HG03064 (cell line): ENCODE data around the gene HOXB3.
"Not testable (repeated sequence)": the region's sequence is repeated elsewhere in the genome, so short reads cannot be mapped to it uniquely, and the experiment has no call there.

Experiments used
- ATAC-seq: cut with Tn5 transposase; IDR thresholded peaks from one replicate; pipeline ENCODE4 v1.9.1; 2021; ENCODE audit warnings: low read depth; ENCODE audit not compliant: unreplicated experiment

The HOXB3 gene

DNA sequence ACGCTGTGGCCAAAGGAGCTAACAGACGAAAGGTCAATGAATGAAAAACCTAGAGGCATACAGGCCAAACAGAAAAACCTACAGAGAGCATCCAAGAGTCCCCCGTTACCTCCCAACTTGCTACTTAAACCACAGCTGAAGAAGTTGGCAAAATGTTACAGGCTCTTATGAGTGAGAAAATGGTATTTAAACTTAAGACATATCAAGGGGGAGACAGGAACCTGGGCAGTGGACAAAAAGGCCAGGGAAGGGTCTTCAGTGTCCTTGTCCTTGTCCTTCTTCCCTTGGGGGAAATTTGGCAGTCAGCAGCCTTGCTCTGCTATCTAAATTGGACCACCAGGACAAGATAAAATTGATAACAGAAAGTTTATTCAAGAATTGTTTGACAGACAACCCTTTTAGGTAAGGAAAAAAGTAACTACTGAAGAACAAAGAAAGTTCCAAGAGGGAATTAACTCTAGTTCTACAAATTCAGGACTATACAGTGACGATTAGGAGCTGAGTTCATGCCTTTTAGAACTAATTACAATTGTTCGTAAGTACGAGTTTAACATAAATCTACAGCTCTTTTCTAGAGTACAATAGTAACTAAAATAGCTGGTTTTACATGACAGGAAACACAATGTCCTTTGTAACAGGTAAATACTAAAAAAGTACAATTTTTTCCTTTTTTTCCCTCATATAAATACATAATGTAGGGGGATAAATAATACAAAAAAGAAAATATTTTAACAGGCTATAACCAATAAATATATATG lies 41.3 kb downstream of the HOXB3 start:
- ATAC-seq = no peak

GRCh38 chr17:48547808-48548522 lies 42.1 kb downstream of the HOXB3 start:
- ATAC-seq = no peak

GRCh38 chr17:48546924-48547807 lies 42.9 kb downstream of the HOXB3 start:
- no peak for ATAC-seq

DNA sequence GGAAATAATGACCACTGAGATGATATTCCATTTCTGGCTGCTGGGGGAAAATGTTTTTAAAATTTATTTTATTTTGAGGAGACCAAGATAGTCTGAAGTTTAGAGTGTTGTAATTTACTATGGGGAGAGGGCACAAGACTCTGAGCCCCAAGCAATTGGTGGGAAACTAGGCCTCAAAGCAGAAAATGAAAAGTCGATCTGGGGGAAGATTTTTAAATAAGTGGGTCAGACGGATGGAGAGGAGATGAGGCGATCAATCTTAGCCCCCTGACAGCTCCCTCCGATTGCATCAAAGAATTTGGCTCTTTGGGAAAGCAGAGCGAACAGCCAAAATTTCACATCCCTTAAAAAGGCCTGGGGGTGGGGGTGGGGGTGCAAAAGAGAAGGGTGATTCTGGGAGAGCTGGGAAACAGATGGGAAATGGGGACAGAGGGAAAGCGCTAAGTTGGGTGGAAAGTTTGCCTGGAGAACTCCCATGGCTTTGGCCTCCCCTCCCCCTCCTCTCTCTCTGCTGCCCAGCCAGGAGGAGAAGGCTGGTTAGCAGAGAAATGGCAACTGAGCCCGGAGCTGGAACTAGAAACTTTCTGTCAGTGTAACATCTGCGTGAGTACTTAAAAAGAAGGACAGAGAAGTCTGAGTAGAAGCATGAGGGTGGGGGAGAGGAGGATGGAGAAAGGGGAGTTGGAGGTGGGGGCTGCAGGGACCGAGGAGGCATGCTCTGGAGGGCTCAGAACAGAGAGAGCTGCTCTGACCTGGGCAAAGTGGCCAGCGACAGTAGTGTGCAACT lies 43.7 kb downstream of the HOXB3 start:
- ATAC-seq = no peak

- no peak for ATAC-seq
Observed at GRCh38 chr17:48545539-48545938, 44.5 kb downstream of the HOXB3 start.

DNA sequence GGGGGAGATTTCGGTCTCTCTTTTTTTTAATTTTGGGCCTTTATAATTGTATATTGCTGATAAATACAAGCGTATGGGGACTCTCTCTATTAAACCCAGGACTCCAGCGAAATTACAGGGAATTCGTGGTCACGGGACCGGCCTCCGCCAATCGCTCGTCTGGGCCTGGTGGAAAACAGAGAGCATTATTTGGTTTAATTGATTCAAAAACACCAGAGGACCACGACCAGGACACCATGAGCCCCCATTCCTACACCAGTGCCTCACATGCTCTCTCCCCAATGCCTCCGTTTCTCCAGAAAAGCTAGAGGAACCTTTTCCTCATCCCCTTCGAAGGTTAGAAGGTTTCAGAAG lies 45.0 kb downstream of the HOXB3 start, which contains the start of gene HOXB2:
Gene HOXB2 (minus strand): TSS at position 88 of the 354 bp plus-strand sequence. CDS start 198 bp downstream, outside the sequence.
- ATAC-seq = no peak

DNA sequence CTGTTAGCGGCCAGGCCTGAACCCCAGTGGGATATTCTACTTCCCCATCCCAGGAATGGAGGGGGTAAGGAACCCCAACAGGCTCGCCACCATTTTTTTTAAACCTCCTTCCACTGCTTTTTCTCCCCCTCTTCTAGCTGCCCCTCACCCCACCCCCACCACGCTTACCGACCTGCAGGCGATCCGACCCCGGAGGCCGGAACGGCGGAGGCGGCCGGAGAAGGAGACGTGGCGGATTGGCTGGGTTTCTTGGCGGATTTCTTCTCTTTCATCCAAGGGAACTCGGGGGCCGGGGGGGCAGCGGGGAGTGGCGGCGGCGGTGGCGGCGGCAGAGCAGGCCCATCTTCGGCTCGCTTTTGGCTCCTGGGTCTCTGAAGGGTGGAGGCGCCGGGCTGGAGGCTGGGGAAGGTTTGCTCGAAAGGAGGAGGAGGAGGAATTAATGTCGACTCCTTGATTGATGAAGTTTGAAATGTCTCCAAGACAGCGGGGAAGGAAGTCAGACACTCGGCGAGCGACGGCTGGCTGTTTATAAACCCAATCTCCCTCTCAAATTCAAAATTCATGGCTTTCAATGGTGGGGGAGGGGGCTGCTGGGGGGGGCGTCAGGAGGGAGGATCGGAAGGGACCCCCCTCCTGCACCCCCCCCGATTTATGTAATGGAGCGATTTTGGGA lies 45.6 kb downstream of the HOXB3 start:
- no peak for ATAC-seq

DNA sequence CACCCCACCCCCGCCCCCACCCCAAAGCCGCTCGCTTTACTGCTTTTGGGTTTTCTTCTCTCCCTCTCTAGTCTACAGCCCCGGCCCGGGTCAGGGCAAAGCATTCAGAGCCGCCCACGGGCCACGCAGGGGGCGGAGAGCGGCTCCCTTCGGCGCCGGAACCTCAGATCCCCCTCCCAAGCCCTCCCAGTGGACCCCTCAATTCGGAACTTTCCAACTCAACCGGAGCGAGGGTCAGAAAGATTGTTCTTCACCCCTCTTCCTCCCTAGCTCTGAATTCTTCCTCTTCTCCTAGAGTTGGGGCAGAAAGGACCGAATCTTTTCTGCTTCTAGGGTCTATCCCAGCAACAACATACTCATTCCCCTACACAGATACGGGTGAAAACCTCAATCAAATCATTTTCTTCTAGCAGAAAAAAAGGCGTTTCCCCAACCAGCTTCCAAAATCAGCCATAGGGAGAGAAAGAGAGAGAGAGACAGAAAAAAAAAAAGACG lies 46.1 kb downstream of the HOXB3 start:
- ATAC-seq = no peak

- ATAC-seq = no peak
Observed at GRCh38 chr17:48543107-48543853, 46.8 kb downstream of the HOXB3 start.

DNA sequence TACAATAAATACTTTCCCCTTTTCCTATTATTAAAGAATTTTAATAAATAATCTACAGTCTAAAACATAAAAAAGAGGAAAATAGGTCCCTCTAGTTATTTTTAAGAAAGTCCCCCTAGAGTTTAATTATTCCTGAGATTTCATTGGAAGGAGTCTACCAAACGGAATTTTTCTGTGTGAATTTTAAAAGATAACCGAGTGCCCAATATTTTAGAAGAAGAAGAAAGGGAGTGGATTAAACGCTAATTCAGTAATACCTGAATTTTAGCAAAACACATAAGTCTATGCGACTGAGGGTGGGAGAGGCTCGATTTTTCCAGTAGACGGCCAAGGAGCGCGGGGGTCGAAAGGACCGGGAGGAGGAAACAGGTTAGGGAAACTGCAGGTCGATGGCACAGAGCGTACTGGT lies 47.3 kb downstream of the HOXB3 start:
- no peak for ATAC-seq

- no peak for ATAC-seq
Observed at GRCh38 chr17:48542114-48542656, 47.9 kb downstream of the HOXB3 start.

DNA sequence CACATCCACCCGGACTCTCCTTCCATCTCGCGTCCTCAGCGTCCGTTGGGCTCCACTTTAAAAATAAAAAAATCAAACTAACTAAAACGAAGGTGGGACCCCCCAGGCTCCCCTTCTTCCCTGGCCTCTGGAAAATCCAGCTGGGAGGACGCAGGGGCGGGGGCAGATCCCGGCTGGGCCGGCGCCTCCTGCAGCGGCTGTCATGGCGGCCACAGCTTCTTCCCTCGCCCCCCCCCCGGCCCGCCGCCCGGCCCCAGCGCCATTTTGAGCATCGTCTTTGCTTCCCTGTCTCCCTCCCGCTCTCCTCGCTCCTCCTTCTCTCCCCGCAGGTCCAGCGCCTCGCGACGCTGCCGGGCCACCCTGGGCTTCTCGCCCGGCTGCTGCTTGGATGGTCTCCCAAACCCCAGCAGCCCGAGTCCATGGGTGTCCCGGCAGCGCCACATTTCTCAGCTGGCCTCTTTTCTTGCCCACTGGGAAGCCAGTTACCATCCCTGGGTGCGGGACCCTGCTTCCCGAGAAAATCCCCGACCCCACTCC lies 48.4 kb downstream of the HOXB3 start:
- no peak for ATAC-seq

DNA sequence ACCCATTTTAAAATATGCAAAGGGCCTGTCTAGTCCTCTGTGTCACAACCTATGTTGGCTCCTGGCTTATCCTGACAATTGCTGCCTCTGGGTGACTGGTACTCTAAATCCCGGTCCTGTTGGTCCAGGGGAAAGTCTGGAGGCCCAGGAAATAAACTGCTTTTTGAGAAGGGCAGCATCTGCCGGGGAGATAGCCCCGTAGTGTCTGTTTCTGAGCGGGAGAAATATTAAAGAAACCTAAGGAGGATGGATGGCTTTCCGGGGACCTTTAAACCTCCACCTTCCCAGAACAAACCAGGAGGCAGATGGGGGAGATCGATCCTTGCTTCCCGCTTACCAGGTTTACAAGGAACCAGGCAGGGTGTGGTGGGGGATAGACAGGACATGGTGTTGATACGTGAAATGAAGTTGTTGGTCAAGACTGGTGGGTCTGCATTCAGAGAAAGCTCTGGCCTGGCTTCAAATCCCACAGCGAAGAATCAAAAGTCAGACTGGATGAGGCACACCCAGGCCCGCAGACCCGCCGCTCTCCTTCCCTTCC lies 48.9 kb downstream of the HOXB3 start:
- ATAC-seq = no peak

DNA sequence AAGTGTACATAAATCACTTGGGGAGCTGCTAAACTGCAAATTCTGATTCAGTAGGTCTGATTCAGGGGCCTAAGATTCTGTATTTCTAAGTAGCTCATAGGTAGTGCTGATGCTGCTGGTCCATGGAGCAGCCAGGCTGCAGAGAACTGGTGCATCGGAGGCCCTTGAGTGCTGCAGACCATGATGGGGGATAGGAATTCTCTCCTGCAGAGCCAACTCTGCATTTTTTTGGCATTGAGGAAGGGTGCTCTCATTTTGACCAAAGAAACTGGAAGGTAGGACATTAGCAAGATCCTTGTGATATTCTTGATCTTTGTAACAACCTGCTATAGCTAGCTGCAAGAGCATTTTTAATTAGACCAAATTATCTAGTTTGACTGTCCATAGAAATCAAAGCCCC lies 49.8 kb downstream of the HOXB3 start:
- no peak for ATAC-seq

DNA sequence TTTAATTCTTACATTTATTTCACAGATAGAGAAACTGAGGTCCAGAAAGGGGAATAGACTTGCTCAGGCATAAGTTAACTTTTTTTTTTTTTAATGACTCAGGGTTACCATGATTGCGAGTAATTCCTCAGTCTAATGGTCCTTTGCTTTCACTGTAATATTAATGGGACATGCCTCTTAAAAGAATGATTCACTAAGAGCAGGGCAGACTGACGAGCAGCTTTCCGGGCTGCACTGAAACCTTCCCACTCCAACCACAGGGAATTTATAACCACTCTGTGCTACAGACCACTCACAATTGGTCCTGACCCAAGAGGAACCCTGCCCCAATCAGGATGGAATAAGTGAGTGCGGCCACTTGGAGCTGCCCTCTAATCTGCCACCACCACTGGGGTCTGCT lies 50.9 kb downstream of the HOXB3 start:
- no peak for ATAC-seq

DNA sequence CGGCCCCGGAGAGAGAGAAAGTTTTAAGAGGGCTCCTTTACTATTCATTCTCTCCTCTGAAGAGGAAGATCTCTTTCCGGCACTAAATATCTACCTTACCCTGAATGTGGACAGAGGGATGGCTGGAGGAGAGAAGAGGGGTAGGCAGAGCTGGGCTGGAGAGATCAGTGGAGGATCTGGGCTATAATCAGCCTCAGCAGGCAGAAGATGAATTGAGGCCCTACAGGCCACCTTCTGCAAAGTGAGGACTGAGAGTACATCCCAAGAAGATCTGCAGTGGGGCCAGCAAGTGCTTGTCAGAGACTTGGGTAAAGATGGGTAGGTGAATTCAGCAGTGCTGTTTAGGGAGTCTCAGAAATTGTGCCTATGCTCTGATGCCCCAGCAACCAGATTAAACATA lies 52.7 kb downstream of the HOXB3 start:
- no peak for ATAC-seq

DNA sequence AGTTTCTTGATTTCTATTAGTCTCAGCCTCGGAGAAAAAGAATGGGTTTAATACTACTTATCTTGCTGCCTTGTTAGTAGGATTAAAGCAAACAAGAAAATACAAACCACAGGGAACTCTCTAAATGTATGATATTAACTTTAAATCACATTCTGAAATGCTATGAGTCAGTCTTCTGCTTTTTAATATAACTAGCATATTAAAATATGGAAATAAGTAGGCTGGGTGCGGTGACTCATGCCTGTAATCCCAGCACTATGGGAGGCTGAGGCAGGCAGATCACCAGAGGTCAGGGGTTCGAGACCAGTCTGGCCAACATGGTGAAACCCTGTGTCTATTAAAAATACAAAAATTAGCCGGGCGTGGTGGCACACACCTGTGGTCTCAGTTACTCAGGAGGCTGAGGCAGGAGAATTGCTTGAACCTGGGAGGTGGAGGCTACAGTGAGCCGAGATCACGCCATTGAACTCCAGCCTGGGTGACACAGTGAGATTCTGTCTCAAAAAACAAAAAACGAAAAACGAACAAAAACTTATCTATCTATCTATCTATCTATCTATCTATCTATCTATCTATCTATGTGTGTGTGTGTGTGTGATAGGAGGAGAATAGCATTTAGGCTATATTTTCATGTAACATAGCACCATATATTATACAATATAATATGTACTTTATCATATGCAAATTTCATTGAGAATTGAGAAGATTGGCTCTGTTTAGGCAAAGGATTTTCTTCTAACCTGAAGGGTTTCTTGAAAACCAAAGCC lies 54.1 kb downstream of the HOXB3 start:
- not testable (repeated sequence) for ATAC-seq
